Measurements from ENCODE around the gene ATP6V0D1. TPM values are rescaled to one million over a fixed set of nuclear protein-coding genes. Genes with fewer than 3 reads are reported as not detected.
A peak's percentile ranks its signal among the peaks of the same experiment; 100 is the strongest.

The ATP6V0D1 gene
- polyA plus RNA-seq, 1 of the 3 experiments (the other 2 are of a cell fraction) = 135 TPM

DNA sequence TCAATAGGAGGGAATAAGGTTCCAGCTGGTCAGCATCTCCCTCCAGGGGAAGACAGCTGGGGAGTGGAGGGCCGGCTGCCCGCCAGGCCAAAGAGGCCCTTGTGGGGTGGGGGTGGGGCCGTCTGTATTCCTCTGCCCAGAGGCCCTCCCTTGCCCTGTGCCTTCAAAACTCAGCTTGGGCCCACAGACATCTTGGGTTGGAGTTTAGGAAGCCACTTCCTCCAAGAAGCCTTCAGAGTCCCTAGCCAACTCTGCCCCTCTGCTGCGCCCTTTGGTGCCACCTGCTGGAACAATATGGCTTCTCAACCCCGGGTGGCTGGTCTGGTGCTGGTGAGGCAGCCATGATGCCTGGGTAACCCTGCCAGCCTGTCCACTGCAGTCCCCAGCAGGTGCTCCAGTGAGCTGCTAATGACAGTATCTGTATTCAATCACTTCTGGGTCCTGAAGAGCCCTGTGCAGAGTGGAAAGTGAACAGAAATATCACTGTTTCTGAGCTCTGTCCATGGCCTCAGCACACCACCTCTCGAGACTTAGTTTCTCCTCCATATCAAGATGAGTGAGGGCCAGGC, 33.4 kb downstream of the ATP6V0D1 start:
- no peak overlapping the region for H2AFZ ChIP-seq (ENCODE audit: low read depth)
- no peaks in the 10 kb centered on the region for H3K27me3 ChIP-seq (ENCODE audit: insufficient read depth)
- WGBS (ENCODE audit: low lambda C conversion rate) = 78% methylated on average over 5 of the region's 6 CpGs
- peaks cover 0 to 32% of the 10 kb centered on the region in 2 experiments; a peak in 1 of 4 replicates for H3K4me1 ChIP-seq (ENCODE audit: control insufficient read depth in 1 of 2, insufficient read depth in 2 of 2, low read depth in 1 of 2, low read length in 1 of 2)
- ChIA-PET POLR2A (no interaction called here), CTCF (interaction anchor here (0.6 to 3.9 kb wide), 17 partner anchors 9 to 187 kb away, joined by 3 to 31 read pairs (median 3); partner anchors contain the start of genes ATP6V0D1 and HSD11B2)
- no peaks in the 10 kb centered on the region for H3F3A ChIP-seq (replicated peaks; ENCODE audit: insufficient read depth)
- peaks cover 25% of the 10 kb centered on the region; the same call in 1 of the 2 replicates for H4K20me1 ChIP-seq (ENCODE audit: insufficient read depth)
- H3K36me3 ChIP-seq (replicated peaks in 1 of 2; ENCODE audit: control insufficient read depth in 1 of 2, insufficient read depth in 2 of 2, low read length in 1 of 2) = peaks cover 0 to 27% of the 10 kb centered on the region in 2 experiments
- no peak overlapping the region for H3K4me3 ChIP-seq (ENCODE audit: low read depth in 2 of 2, low read length in 1 of 2)
- H3K79me2 ChIP-seq (ENCODE audit: insufficient read depth) = peaks cover 4% of the 10 kb centered on the region; the same call in 1 of the 2 replicates
- H3K9me3 ChIP-seq = no peaks in the 10 kb centered on the region
- no peak overlapping the region for H3K9ac ChIP-seq
- no peak overlapping the region for H3K27ac ChIP-seq (ENCODE audit: low read depth in 2 of 2, low read length in 1 of 2)
- H3K4me2 ChIP-seq = no peak overlapping the region
- DNase-seq = peak; percentile 70
- no peaks in the 10 kb centered on the region for H3K9me2 ChIP-seq
- TF ChIP-seq TAF1 (IDR thresholded peaks at IDR 0.05; ENCODE audit: borderline replicate concordance, low read depth, low read length) (no peak), NFIC (IDR thresholded peaks at IDR 0.05; ENCODE audit: borderline replicate concordance) (no peak), YY1 (IDR thresholded peaks at IDR 0.05; ENCODE audit: low read depth) (peak; percentile 43; the same call in 1 of the 2 replicates), SIN3A (IDR thresholded peaks at IDR 0.05; ENCODE audit: borderline replicate concordance, low read depth, low read length) (no peak), NRF1 (IDR thresholded peaks at IDR 0.05; ENCODE audit: low read depth, low read length) (no peak), MAX (IDR thresholded peaks at IDR 0.05; ENCODE audit: low read depth) (no peak), RAD21 (IDR thresholded peaks at IDR 0.05; ENCODE audit: low read length) (peak; percentile 44; the same call in 1 of the 2 replicates), IRF3 (IDR thresholded peaks at IDR 0.05; ENCODE audit: low read depth, low read length) (no peak), FOXM1 (IDR thresholded peaks at IDR 0.05; ENCODE audit: low read depth) (no peak), MEF2A (IDR thresholded peaks at IDR 0.05; ENCODE audit: borderline replicate concordance, low read depth) (no peak), POLR2AphosphoS5 (IDR thresholded peaks at IDR 0.05; ENCODE audit: low read depth, low read length) (no peak), USF1 (IDR thresholded peaks at IDR 0.05; ENCODE audit: borderline replicate concordance, low read depth) (no peak), GABPA (IDR thresholded peaks at IDR 0.05; ENCODE audit: low read depth) (no peak), JUND (IDR thresholded peaks at IDR 0.05) (no peak), FOXJ3 (CRISPR knock-in tag; IDR thresholded peaks at IDR 0.05) (no peak), SMC3 (IDR thresholded peaks at IDR 0.05; ENCODE audit: low read depth, low read length) (peak; percentile 32; the same call in 1 of the 2 replicates), REST (IDR thresholded peaks at IDR 0.05; ENCODE audit: low read depth, low read length) (no peak), MXI1 (IDR thresholded peaks at IDR 0.05; ENCODE audit: low read depth, low read length) (no peak), EP300 (IDR thresholded peaks at IDR 0.05; ENCODE audit: borderline replicate concordance in 1 of 2, low read depth in 1 of 2, low read length in 1 of 2) (no peak), TEAD4 (IDR thresholded peaks at IDR 0.05; ENCODE audit: borderline replicate concordance, insufficient read depth) (no peak), RXRA (IDR thresholded peaks at IDR 0.05; ENCODE audit: borderline replicate concordance, low read depth) (no peak)
- TF ChIP-seq, protein P1, sequence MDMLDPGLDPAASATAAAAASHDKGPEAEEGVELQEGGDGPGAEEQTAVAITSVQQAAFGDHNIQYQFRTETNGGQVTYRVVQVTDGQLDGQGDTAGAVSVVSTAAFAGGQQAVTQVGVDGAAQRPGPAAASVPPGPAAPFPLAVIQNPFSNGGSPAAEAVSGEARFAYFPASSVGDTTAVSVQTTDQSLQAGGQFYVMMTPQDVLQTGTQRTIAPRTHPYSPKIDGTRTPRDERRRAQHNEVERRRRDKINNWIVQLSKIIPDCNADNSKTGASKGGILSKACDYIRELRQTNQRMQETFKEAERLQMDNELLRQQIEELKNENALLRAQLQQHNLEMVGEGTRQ (IDR thresholded peaks at IDR 0.05; ENCODE audit: borderline replicate concordance, low read depth, low read length) = no peak
- TF ChIP-seq, protein P2, sequence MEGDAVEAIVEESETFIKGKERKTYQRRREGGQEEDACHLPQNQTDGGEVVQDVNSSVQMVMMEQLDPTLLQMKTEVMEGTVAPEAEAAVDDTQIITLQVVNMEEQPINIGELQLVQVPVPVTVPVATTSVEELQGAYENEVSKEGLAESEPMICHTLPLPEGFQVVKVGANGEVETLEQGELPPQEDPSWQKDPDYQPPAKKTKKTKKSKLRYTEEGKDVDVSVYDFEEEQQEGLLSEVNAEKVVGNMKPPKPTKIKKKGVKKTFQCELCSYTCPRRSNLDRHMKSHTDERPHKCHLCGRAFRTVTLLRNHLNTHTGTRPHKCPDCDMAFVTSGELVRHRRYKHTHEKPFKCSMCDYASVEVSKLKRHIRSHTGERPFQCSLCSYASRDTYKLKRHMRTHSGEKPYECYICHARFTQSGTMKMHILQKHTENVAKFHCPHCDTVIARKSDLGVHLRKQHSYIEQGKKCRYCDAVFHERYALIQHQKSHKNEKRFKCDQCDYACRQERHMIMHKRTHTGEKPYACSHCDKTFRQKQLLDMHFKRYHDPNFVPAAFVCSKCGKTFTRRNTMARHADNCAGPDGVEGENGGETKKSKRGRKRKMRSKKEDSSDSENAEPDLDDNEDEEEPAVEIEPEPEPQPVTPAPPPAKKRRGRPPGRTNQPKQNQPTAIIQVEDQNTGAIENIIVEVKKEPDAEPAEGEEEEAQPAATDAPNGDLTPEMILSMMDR (IDR thresholded peaks at IDR 0.05) = peak; percentile 55
- TF ChIP-seq, protein P3, sequence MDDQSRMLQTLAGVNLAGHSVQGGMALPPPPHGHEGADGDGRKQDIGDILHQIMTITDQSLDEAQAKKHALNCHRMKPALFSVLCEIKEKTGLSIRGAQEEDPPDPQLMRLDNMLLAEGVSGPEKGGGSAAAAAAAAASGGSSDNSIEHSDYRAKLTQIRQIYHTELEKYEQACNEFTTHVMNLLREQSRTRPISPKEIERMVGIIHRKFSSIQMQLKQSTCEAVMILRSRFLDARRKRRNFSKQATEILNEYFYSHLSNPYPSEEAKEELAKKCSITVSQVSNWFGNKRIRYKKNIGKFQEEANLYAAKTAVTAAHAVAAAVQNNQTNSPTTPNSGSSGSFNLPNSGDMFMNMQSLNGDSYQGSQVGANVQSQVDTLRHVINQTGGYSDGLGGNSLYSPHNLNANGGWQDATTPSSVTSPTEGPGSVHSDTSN (IDR thresholded peaks at IDR 0.05) = no peak

Data from SK-N-SH (cell line).